ENCODE data around the gene KCNQ1. TPM values are rescaled to one million over a fixed set of nuclear protein-coding genes. Genes with fewer than 3 reads are reported as not detected.

Gene KCNQ1
- total RNA-seq, 4 donors from 2014 or later, result 0.89 to 2.2 (median 1.3) TPM

DNA sequence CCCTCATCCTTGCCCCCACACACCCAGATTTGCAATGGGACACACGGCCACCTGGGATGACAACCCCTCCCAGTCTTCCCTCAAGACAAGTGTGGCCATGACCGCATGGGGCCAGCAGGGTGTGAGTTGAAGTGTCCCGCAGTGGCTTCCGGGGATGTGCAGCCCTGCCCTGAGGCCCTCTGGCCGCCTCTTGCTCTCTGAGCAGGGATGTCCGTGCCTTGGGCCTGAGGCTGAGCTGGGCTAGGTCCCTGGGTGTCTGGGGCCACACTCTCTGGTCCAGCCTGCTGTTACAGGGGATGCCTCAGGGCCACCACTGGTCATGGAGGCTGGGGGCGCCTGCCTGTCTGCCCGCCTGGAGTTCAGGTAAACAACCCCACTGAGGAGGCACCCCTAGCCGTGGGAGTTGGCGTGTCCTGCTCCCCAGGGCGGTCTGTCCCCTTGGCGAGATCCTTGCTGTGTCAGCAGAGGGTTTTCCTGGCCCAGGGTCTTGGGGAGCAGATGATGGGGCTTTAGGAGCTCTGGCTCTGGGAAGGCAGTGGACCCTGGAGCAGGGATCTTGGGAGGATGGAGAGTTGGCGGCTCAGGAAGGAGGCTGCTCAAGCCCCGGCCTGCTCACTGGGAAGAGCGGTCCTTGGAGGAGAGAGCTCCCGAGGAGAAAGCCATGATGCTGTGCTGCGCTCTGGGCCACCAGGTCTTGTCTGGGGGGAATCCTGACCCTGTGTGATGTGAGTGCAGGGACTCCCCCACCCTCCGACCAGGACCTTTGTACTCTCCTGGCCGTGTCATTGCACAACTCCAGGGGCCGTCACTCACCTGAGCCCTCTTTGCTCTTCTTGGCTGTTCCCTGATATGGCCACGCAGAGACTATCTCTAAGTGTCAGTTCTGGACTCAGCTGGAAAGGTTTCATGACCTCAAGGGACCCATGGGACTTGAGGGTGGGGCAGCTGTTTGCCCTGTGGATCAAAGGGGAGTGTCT is 67.9 kb downstream of the KCNQ1 start:
- Histone ChIP-seq H3K4me1 (peaks cover 9% of the 10 kb centered on the region), H3K27me3 (no peaks in the 10 kb centered on the region), H3K27ac (no peak overlapping the region), H3K9me3 (no peaks in the 10 kb centered on the region), H3K36me3 (no peaks in the 10 kb centered on the region), H3K4me3 (no peak overlapping the region)
- peak in 1 of 2 donors; percentile 54 for DNase-seq (ENCODE audit: low spot score in 2 of 2)
- TF ChIP-seq POLR2AphosphoS5 (IDR thresholded peaks at IDR 0.05) (no peak), POLR2A (IDR thresholded peaks at IDR 0.05) (no peak), EP300 (IDR thresholded peaks at IDR 0.05) (no peak)
- TF ChIP-seq, protein P1, sequence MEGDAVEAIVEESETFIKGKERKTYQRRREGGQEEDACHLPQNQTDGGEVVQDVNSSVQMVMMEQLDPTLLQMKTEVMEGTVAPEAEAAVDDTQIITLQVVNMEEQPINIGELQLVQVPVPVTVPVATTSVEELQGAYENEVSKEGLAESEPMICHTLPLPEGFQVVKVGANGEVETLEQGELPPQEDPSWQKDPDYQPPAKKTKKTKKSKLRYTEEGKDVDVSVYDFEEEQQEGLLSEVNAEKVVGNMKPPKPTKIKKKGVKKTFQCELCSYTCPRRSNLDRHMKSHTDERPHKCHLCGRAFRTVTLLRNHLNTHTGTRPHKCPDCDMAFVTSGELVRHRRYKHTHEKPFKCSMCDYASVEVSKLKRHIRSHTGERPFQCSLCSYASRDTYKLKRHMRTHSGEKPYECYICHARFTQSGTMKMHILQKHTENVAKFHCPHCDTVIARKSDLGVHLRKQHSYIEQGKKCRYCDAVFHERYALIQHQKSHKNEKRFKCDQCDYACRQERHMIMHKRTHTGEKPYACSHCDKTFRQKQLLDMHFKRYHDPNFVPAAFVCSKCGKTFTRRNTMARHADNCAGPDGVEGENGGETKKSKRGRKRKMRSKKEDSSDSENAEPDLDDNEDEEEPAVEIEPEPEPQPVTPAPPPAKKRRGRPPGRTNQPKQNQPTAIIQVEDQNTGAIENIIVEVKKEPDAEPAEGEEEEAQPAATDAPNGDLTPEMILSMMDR (IDR thresholded peaks at IDR 0.05), result no peak
- 91% methylated on average over 9 of the region's 21 CpGs for WGBS

DNA sequence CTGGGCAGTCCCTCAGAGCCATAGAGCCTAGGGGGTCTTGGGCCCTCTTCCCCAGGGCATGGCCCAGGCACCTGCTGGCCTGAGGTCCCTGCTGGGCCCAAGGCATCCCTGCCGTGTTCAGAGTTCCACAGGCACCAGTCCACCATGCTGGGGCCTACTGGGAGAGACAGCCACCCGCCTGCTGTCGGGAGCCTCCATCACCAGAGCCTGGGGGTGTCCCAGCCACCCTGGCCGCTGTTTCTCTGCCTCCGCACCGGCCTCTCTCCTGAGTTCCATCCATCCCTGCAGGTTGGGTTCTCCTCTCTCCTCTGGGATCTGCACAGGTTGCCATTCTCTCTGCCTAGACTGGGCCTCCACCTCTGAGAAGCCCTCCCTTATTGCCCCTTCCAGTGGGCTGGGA is 68.6 kb downstream of the KCNQ1 start:
- TF ChIP-seq EP300 (IDR thresholded peaks at IDR 0.05) (no peak), POLR2A (IDR thresholded peaks at IDR 0.05) (no peak), POLR2AphosphoS5 (IDR thresholded peaks at IDR 0.05) (no peak)
- TF ChIP-seq, protein P1 (IDR thresholded peaks at IDR 0.05), result no peak
- Histone ChIP-seq H3K4me3 (no peak overlapping the region), H3K27ac (no peak overlapping the region), H3K4me1 (peaks cover 9% of the 10 kb centered on the region), H3K36me3 (no peaks in the 10 kb centered on the region), H3K9me3 (no peaks in the 10 kb centered on the region), H3K27me3 (peaks cover 5% of the 10 kb centered on the region)
- 100% methylated on average over 5 of the region's 6 CpGs for WGBS
- DNase-seq (ENCODE audit: low spot score in 2 of 2), result no peak

DNA sequence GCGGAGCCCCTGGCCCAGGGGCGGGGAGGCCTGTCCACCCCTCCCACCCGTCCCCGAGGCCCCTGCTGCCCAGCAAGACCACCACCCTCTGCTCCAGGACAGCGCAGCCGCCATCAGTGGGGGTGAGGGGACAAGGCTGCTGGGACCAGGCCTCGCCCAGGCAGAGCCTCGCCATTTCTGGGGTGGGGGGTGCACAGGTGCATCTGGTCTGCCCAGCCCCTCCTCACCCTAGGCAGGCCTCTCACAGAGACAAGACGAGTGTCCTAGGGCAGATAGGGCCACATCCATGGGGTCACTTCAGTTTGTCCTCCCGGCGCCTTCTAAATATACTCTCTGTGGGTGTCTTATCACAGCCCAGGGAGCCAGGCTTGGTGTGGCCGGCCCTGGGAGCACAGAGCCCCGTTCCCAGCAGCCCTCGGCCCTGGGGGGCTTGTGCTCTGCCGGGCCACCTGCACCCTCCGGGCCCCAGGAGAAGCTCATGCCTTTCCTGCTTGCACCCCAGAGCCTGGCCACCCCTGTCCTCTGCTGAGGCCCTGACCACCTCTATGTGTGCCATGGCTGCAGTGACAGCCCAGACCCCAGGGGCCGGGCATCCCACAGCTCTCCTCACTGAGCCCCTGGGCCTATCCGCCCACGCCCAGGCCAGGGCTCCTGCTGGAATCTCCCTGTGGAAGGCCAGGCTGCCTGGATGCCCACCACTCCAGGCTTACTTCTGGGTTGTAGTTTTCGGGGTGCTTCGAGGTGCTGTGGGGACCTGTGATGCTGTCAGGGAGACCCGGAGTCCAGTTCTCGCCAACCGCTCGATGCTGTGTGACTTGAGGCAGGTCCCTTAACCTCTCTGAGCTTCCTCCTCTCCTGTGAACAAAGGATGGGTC is 70.8 kb downstream of the KCNQ1 start:
- Histone ChIP-seq H3K9me3 (no peaks in the 10 kb centered on the region), H3K36me3 (no peaks in the 10 kb centered on the region), H3K27me3 (peaks cover 10% of the 10 kb centered on the region), H3K27ac (no peak overlapping the region), H3K4me1 (peaks cover 6% of the 10 kb centered on the region), H3K4me3 (no peak overlapping the region)
- TF ChIP-seq POLR2AphosphoS5 (IDR thresholded peaks at IDR 0.05), result no peak
- TF ChIP-seq EP300 (IDR thresholded peaks at IDR 0.05), result no peak
- TF ChIP-seq, protein P1 (IDR thresholded peaks at IDR 0.05), result no peak
- no peak for TF ChIP-seq POLR2A (IDR thresholded peaks at IDR 0.05)
- WGBS, result 90% methylated on average over 7 of the region's 25 CpGs
- peak; percentile 45 to 68 for DNase-seq (ENCODE audit: low spot score in 2 of 2)

DNA sequence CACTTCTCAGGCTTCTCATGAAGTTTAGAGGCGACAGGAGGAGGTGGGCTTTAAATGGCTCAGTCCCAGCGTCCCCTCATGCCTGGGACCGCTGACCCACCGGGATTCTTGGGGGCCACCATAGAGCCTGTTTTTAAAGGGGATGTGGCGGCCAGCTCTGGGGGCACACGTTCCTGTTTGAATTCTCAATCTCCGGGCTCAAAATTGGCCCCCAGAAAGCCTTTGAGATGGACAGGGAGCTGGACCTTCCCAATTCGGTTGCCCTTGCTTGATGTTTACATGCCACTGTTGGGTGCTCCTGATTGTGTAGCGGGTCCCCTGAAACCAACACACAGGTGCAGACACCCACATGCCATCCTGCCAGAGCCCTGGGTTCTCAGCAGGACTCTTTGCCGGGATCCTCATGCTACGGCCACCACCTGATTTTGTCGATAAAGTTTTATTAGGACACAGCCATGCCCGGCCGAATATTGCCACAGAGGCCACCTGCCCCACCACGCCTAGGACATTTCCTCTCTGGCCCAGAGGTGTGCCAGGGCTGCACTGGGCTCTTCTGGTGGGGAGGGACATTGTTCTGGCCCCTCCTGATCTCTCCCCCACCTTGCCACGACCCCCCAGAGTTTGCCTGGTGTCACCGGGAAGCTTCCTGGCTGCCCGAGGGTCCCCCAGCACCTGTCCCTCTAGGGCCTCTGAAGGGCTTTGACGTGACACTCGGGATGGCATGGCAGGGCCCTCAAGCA is 71.6 kb downstream of the KCNQ1 start:
- no peak overlapping the region for H3K4me3 ChIP-seq
- TF ChIP-seq POLR2AphosphoS5 (IDR thresholded peaks at IDR 0.05), result no peak
- TF ChIP-seq EP300 (IDR thresholded peaks at IDR 0.05), result no peak
- no peak for TF ChIP-seq POLR2A (IDR thresholded peaks at IDR 0.05)
- TF ChIP-seq, protein P1 (IDR thresholded peaks at IDR 0.05), result no peak
- H3K36me3 ChIP-seq, result no peaks in the 10 kb centered on the region
- no peak overlapping the region for H3K27ac ChIP-seq
- DNase-seq (ENCODE audit: low spot score in 2 of 2), result peak; percentile 48 to 56
- H3K4me1 ChIP-seq, result no peaks in the 10 kb centered on the region
- WGBS, result 89% methylated on average over 15 of the region's 20 CpGs
- no peaks in the 10 kb centered on the region for H3K9me3 ChIP-seq
- H3K27me3 ChIP-seq, result peaks cover 10% of the 10 kb centered on the region
